ENCODE measurements around the gene TXNDC17. TPM values are rescaled to one million over a fixed set of nuclear protein-coding genes. Genes with fewer than 3 reads are reported as not detected.

The TXNDC17 gene
- total and polyA plus RNA-seq, 7 experiments from 2014 or later, result 14.3 to 89.7 (median 20.7) TPM

- intact Hi-C loops (cut with micrococcal nuclease), result no loop called here
- H3K27me3 ChIP-seq (ENCODE audit: control insufficient read depth in 2 of 2, insufficient read depth in 2 of 2, low read length in 2 of 2), result no peaks in the 10 kb centered on the region
- peaks cover 0 to 18% (median 11%) of the 10 kb centered on the region in 5 donors for H3K36me3 Mint-ChIP-seq
- no peak overlapping the region for H3K27ac Mint-ChIP-seq
- H3K4me1 ChIP-seq (ENCODE audit: control insufficient read depth in 2 of 2, insufficient read depth in 2 of 2, low read length in 2 of 2), result no peaks in the 10 kb centered on the region
- DNase-seq, result no peak
- H3K4me3 Mint-ChIP-seq, result no peak overlapping the region
- no peak for ATAC-seq
- H3K36me3 ChIP-seq (ENCODE audit: control insufficient read depth in 2 of 3, insufficient read depth in 3 of 3, low read length in 3 of 3), result peaks cover 0 to 4% (median 0%) of the 10 kb centered on the region in 3 experiments
- H3K9me3 ChIP-seq (ENCODE audit: control insufficient read depth in 2 of 3, low read length in 3 of 3), result no peaks in the 10 kb centered on the region
- ChIA-PET POLR2A (no interaction called here), CTCF (no interaction called here)
- H3K27me3 Mint-ChIP-seq, result peaks cover 0 to 8% (median 0%) of the 10 kb centered on the region in 5 donors
- H3K4me3 ChIP-seq (ENCODE audit: low read length), result no peak overlapping the region
- H3K27ac ChIP-seq (ENCODE audit: low read depth, low read length), result no peak overlapping the region
- H3K4me1 Mint-ChIP-seq, result peaks cover 0 to 18% (median 4%) of the 10 kb centered on the region in 7 donors
- no peaks in the 10 kb centered on the region for H3K9me3 Mint-ChIP-seq
Observed at GRCh38 chr17:6670571-6670970, 29.7 kb downstream of the TXNDC17 start.

DNA sequence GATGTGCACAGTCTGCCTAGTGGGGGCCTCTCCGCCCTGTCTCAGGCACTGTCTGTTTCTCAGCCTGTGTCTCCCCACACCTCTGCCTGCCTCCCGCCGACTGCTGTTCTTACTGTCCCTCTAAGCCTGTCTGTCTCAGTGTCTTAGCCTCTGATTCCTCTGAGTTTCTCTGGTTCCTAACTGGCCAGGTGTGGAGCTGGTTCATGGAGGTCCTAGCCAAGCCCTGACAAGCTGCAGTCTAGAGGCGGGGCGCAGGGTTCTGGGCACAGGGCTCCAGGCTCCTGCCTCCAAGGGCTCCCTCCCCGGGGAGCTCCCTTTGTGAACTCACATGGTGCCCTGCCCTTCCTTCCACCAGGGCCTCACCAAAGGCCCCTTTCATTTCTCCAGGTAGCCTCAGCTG is 30.1 kb downstream of the TXNDC17 start:
- H3K27ac Mint-ChIP-seq, result no peak overlapping the region
- POLR2A ChIA-PET, result no interaction called here

DNA sequence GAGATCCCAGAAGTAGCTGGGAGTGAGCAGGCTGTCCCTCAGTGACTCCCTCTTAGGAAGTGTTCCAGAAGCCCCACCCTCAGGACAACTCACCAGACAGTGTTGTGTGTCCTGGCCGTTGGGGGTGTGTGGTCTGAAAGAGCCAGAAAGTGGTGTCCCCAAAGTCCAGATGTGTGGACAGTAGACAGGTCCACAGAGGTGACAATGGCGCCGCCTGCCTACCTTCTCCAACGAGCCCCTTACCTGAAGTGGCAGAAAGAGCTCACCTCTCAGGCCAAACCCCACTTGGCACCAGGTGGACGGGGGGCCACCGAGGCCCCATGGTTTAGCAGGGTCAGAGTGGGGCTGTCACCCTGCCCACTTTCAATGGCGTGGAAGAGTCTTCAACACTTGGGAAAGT is 30.6 kb downstream of the TXNDC17 start:
- POLR2A ChIA-PET, result no interaction called here

More for the DNA sequence above, 30.1 kb downstream of the TXNDC17 start:
- CTCF ChIA-PET, result no interaction called here
- Mint-ChIP-seq H3K36me3 (peaks cover 0 to 18% (median 13%) of the 10 kb centered on the region in 5 donors), H3K4me3 (no peak overlapping the region), H3K4me1 (peaks cover 0 to 16% (median 3%) of the 10 kb centered on the region in 7 donors), H3K27me3 (peaks cover 0 to 8% (median 0%) of the 10 kb centered on the region in 5 donors), H3K9me3 (no peaks in the 10 kb centered on the region)
- no peaks in the 10 kb centered on the region for H3K4me1 ChIP-seq (ENCODE audit: control insufficient read depth in 2 of 2, insufficient read depth in 2 of 2, low read length in 2 of 2)
- H3K4me3 ChIP-seq (ENCODE audit: low read length), result no peak overlapping the region
- no peak overlapping the region for H3K27ac ChIP-seq (ENCODE audit: low read depth, low read length)
- intact Hi-C loops (cut with micrococcal nuclease), result no loop called here
- DNase-seq (no peak), ATAC-seq (no peak)
- no peaks in the 10 kb centered on the region for H3K27me3 ChIP-seq (ENCODE audit: control insufficient read depth in 2 of 2, insufficient read depth in 2 of 2, low read length in 2 of 2)
- peaks cover 0 to 4% (median 0%) of the 10 kb centered on the region in 3 experiments for H3K36me3 ChIP-seq (ENCODE audit: control insufficient read depth in 2 of 3, insufficient read depth in 3 of 3, low read length in 3 of 3)
- no peaks in the 10 kb centered on the region for H3K9me3 ChIP-seq (ENCODE audit: control insufficient read depth in 2 of 3, low read length in 3 of 3)

DNA sequence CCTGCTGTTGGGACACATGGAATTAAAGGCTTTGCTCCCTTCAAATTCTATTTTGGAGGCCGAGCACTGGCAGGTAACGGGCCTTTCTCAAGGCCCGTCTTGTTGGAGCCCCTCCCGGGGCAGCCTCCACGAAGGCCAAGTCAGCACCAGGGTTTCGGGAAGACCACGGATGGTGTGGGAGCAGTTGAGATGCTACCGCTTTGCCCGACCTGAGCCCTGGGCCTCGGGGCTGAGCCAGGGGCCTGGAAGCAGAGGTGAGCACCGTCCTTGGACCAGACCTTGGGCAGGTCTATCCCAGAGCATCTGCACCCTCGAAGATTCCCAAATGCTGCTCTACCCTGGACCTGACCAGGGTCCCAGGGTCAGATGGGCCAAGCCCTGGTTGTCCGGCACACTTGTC is 33.7 kb downstream of the TXNDC17 start:
- CTCF ChIA-PET, result no interaction called here
- Histone ChIP-seq H3K4me3 (ENCODE audit: low read length) (no peak overlapping the region), H3K4me1 (ENCODE audit: control insufficient read depth in 2 of 2, insufficient read depth in 2 of 2, low read length in 2 of 2) (peaks cover 0 to 12% of the 10 kb centered on the region in 2 donors), H3K36me3 (ENCODE audit: control insufficient read depth in 2 of 3, insufficient read depth in 3 of 3, low read length in 3 of 3) (no peaks in the 10 kb centered on the region), H3K27me3 (ENCODE audit: control insufficient read depth in 2 of 2, insufficient read depth in 2 of 2, low read length in 2 of 2) (no peaks in the 10 kb centered on the region), H3K27ac (ENCODE audit: low read depth, low read length) (no peak overlapping the region), H3K9me3 (ENCODE audit: control insufficient read depth in 2 of 3, low read length in 3 of 3) (no peaks in the 10 kb centered on the region)
- POLR2A ChIA-PET, result no interaction called here
- H3K9me3 Mint-ChIP-seq, result no peaks in the 10 kb centered on the region
- ATAC-seq, result no peak
- H3K4me3 Mint-ChIP-seq, result no peak overlapping the region
- peaks cover 6 to 29% (median 10%) of the 10 kb centered on the region in 5 donors for H3K27me3 Mint-ChIP-seq
- H3K27ac Mint-ChIP-seq, result no peak overlapping the region
- intact Hi-C loops (cut with micrococcal nuclease), result no loop called here
- DNase-seq, result no peak
- peaks cover 0 to 7% (median 0%) of the 10 kb centered on the region in 5 donors for H3K36me3 Mint-ChIP-seq
- H3K4me1 Mint-ChIP-seq, result peaks cover 3 to 12% (median 8%) of the 10 kb centered on the region in 7 donors

More for the DNA sequence above, 30.6 kb downstream of the TXNDC17 start:
- H3K36me3 ChIP-seq (ENCODE audit: control insufficient read depth in 2 of 3, insufficient read depth in 3 of 3, low read length in 3 of 3), result peaks cover 0 to 4% (median 0%) of the 10 kb centered on the region in 3 experiments
- H3K27me3 ChIP-seq (ENCODE audit: control insufficient read depth in 2 of 2, insufficient read depth in 2 of 2, low read length in 2 of 2), result no peaks in the 10 kb centered on the region
- no peaks in the 10 kb centered on the region for H3K4me1 ChIP-seq (ENCODE audit: control insufficient read depth in 2 of 2, insufficient read depth in 2 of 2, low read length in 2 of 2)
- H3K27me3 Mint-ChIP-seq, result peaks cover 0 to 8% (median 0%) of the 10 kb centered on the region in 5 donors
- no peak for ATAC-seq
- CTCF ChIA-PET, result no interaction called here
- H3K4me1 Mint-ChIP-seq, result peaks cover 0 to 14% (median 0%) of the 10 kb centered on the region in 7 donors
- no peak overlapping the region for H3K4me3 Mint-ChIP-seq
- H3K9me3 Mint-ChIP-seq, result no peaks in the 10 kb centered on the region
- H3K36me3 Mint-ChIP-seq, result peaks cover 0 to 18% (median 13%) of the 10 kb centered on the region in 5 donors
- H3K27ac ChIP-seq (ENCODE audit: low read depth, low read length), result no peak overlapping the region
- H3K27ac Mint-ChIP-seq, result no peak overlapping the region
- H3K4me3 ChIP-seq (ENCODE audit: low read length), result no peak overlapping the region
- no peaks in the 10 kb centered on the region for H3K9me3 ChIP-seq (ENCODE audit: control insufficient read depth in 2 of 3, low read length in 3 of 3)
- intact Hi-C loops (cut with micrococcal nuclease), result no loop called here
- no peak for DNase-seq

GRCh38 chr17:6675201-6675825 is 34.5 kb downstream of the TXNDC17 start:
- Histone ChIP-seq H3K9me3 (ENCODE audit: control insufficient read depth in 2 of 3, low read length in 3 of 3) (no peaks in the 10 kb centered on the region), H3K4me1 (ENCODE audit: control insufficient read depth in 2 of 2, insufficient read depth in 2 of 2, low read length in 2 of 2) (peaks cover 0 to 12% of the 10 kb centered on the region in 2 donors), H3K36me3 (ENCODE audit: control insufficient read depth in 2 of 3, insufficient read depth in 3 of 3, low read length in 3 of 3) (no peaks in the 10 kb centered on the region), H3K4me3 (ENCODE audit: low read length) (no peak overlapping the region), H3K27me3 (ENCODE audit: control insufficient read depth in 2 of 2, insufficient read depth in 2 of 2, low read length in 2 of 2) (peaks cover 0 to 2% of the 10 kb centered on the region in 2 donors), H3K27ac (ENCODE audit: low read depth, low read length) (no peak overlapping the region)
- ChIA-PET POLR2A (no interaction called here), CTCF (interaction anchor here (0.7 kb wide), 1 partner anchor 35 kb away, joined by 3 read pairs; the partner anchor contains the start of genes KIAA0753 and TXNDC17)
- ATAC-seq (no peak), DNase-seq (no peak)
- Mint-ChIP-seq H3K36me3 (peaks cover 0 to 7% (median 0%) of the 10 kb centered on the region in 5 donors), H3K4me1 (peaks cover 3 to 12% (median 8%) of the 10 kb centered on the region in 7 donors), H3K9me3 (no peaks in the 10 kb centered on the region), H3K4me3 (no peak overlapping the region), H3K27ac (no peak overlapping the region), H3K27me3 (peaks cover 6 to 32% (median 15%) of the 10 kb centered on the region in 5 donors)
- intact Hi-C loops (cut with micrococcal nuclease), result no loop called here

DNA sequence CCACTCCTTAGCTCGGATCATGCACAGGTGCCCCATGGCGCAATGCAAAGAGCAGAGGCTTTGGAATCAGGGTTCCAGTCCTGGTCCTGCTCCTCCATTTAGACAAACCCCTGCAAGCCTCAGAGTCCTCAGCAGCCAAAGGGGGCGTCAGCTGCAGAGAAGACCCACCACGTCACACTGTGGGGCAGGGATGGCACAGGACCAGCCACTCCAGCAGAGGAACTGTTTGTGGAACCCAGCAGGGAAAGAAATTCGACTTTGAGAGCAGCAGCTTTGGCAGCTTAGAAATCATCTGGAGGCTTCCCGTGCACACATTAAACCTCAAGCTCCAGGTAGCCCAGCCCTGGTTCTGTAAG is 35.9 kb downstream of the TXNDC17 start:
- no peaks in the 10 kb centered on the region for H3K36me3 ChIP-seq (ENCODE audit: control insufficient read depth in 2 of 3, insufficient read depth in 3 of 3, low read length in 3 of 3)
- intact Hi-C loops (cut with micrococcal nuclease), result no loop called here
- Mint-ChIP-seq H3K27me3 (peaks cover 14 to 40% (median 27%) of the 10 kb centered on the region in 5 donors), H3K9me3 (no peaks in the 10 kb centered on the region), H3K36me3 (peaks cover 0 to 7% (median 0%) of the 10 kb centered on the region in 5 donors), H3K4me3 (no peak overlapping the region), H3K4me1 (peaks cover 3 to 12% (median 8%) of the 10 kb centered on the region in 7 donors), H3K27ac (no peak overlapping the region)
- POLR2A ChIA-PET, result no interaction called here
- ATAC-seq (no peak), DNase-seq (no peak)
- CTCF ChIA-PET, result no interaction called here
- peaks cover 0 to 12% of the 10 kb centered on the region in 2 donors for H3K4me1 ChIP-seq (ENCODE audit: control insufficient read depth in 2 of 2, insufficient read depth in 2 of 2, low read length in 2 of 2)
- peaks cover 0 to 2% of the 10 kb centered on the region in 2 donors for H3K27me3 ChIP-seq (ENCODE audit: control insufficient read depth in 2 of 2, insufficient read depth in 2 of 2, low read length in 2 of 2)
- H3K27ac ChIP-seq (ENCODE audit: low read depth, low read length), result no peak overlapping the region
- no peak overlapping the region for H3K4me3 ChIP-seq (ENCODE audit: low read length)
- no peaks in the 10 kb centered on the region for H3K9me3 ChIP-seq (ENCODE audit: control insufficient read depth in 2 of 3, low read length in 3 of 3)
